ENCODE results near the gene FMNL2. TPM values are rescaled to one million over a fixed set of nuclear protein-coding genes. Genes with fewer than 3 reads are reported as not detected.
"Not testable (repeated sequence)": the region's sequence is repeated elsewhere in the genome, so short reads cannot be mapped to it uniquely, and the experiment has no call there.

The FMNL2 gene
- total RNA-seq, 1 donor from 2014 or later = 15.7 TPM

DNA sequence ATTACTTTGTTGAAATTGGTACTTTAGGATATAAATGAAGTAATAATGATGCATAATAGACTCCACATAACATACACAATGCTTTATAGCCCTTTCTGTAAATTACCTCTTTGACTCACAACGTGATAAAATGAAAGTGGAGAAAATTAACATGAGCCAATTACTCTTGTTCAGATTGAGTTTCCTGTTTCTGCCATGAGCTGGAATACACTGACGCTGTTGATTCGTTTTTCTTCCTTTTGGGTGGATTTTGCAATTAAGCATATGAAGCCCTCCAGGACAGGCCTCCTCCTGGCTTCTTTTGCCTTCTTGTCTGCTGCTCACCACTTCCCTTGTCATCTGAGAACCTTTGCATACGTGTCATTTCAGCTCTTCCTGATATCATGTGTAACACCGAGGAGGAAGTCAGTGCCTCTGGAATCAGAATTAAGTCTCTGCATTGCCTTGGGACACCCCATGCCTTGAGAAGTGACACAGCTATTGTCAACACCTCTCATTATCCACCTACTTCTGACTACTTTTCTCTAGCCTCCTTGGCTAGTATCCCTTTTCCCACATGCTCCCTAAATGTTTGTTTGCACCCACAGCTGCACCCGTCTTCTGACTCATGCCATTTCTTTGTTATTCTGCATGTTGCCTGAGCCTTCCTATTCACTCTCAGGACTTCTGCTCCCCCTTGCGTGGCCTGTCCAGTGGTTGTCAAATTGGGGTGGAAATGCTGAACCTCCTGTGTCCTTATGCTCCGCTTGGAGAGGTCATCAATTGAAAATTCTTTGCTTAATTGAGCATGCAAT is 134.1 kb downstream of the FMNL2 start:
- Histone ChIP-seq H3K4me3 (ENCODE audit: low read length in 3 of 3) (peak overlapping the region; percentile 35 to 50 (median 41)), H3K9ac (ENCODE audit: low read depth in 1 of 3, low read length in 3 of 3) (peak overlapping the region; percentile 10 to 62 (median 37)), H3K9me3 (ENCODE audit: control insufficient read depth in 3 of 3, low read length in 3 of 3) (no peaks in the 10 kb centered on the region), H3K27me3 (ENCODE audit: control insufficient read depth in 3 of 3, insufficient read depth in 3 of 3, low read length in 3 of 3) (no peaks in the 10 kb centered on the region), H3K27ac (ENCODE audit: low read depth, low read length) (peak overlapping the region; percentile 81), H3K36me3 (ENCODE audit: control insufficient read depth in 3 of 3, insufficient read depth in 3 of 3, low read length in 3 of 3) (no peaks in the 10 kb centered on the region), H3K4me1 (ENCODE audit: control insufficient read depth in 3 of 3, insufficient read depth in 3 of 3, low read length in 3 of 3) (peaks cover 54 to 77% (median 69%) of the 10 kb centered on the region in 3 donors)

DNA sequence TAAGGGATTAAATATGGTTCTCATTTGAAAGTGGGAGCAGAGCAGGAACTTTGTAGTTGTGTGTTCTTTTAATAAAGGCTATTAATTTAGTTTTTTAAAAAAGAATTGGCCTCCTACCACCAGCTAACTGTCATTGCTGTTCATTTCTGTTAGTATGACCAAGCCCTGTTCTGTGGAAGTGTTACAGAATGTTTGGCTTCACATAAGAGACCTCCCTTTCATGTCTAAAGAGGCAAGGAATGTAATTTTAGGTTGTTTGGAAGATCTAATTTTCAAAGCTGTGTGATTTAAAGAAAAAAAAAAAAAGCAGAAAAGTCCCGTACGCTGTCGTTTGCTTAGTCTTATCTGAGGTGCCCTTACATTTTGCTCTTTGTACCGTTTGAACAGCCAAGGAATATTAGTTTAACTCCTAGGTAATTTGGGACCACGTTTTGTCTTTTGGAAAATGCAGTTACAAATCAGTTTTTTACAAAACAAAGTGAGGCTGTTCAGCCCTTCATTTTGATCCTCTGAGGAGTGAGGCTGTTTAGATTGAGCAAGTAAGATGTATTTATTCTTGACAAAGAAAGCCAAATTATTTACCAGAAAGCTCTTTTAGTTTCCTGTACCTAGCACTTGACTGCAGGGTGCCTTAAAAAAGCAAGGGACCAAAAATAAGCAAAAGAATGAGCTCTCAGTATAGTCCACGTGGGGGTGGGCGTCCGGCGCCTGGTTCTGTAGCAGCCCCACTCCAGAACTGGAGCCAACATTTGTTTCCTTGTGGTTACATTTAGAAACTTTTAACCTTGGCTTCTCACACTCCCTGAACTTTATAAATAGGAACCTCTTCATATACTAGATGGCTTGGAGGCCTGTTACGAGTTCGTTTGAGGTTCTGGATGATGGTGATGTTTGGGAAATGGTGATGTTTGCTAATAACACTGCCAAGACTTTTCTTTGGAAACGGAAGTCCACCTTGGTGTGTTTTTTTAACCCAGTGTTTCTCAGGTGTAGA is 136.2 kb downstream of the FMNL2 start:
- H3K27ac ChIP-seq (ENCODE audit: low read depth, low read length) = peak overlapping the region; percentile 70
- H3K9me3 ChIP-seq (ENCODE audit: control insufficient read depth in 3 of 3, low read length in 3 of 3) = no peaks in the 10 kb centered on the region
- H3K36me3 ChIP-seq (ENCODE audit: control insufficient read depth in 3 of 3, insufficient read depth in 3 of 3, low read length in 3 of 3) = no peaks in the 10 kb centered on the region
- peak overlapping the region in 2 of 3 donors; percentile 42 to 50 for H3K9ac ChIP-seq (ENCODE audit: low read depth in 1 of 3, low read length in 3 of 3)
- H3K4me3 ChIP-seq (ENCODE audit: low read length in 3 of 3) = no peak overlapping the region
- peaks cover 35 to 62% (median 49%) of the 10 kb centered on the region in 3 donors for H3K4me1 ChIP-seq (ENCODE audit: control insufficient read depth in 3 of 3, insufficient read depth in 3 of 3, low read length in 3 of 3)
- H3K27me3 ChIP-seq (ENCODE audit: control insufficient read depth in 3 of 3, insufficient read depth in 3 of 3, low read length in 3 of 3) = no peaks in the 10 kb centered on the region

DNA sequence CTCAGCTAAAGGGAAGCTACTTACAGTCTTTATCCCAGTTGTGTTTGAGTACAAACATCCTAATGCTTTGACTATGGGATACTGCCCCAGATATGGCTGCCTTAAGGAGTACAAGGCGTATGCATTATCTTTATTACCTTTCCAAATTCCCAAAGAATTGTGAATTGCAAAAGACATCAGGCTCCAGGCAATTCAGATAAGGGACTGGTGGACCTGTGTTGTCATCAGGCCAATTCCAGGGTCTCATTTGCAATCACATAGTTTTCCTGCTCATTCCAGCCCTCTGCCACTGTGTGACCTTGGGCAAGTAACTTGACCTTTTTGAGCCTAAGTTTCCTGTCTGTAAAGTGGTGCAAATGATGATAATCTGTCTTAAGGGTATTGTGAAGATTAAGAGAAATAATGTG is 137.5 kb downstream of the FMNL2 start:
- no peak overlapping the region for H3K4me3 ChIP-seq (ENCODE audit: low read length in 3 of 3)
- no peaks in the 10 kb centered on the region for H3K36me3 ChIP-seq (ENCODE audit: control insufficient read depth in 3 of 3, insufficient read depth in 3 of 3, low read length in 3 of 3)
- no peaks in the 10 kb centered on the region for H3K9me3 ChIP-seq (ENCODE audit: control insufficient read depth in 3 of 3, low read length in 3 of 3)
- no peak overlapping the region for H3K9ac ChIP-seq (ENCODE audit: low read depth in 1 of 3, low read length in 3 of 3)
- peak overlapping the region; percentile 70 for H3K27ac ChIP-seq (ENCODE audit: low read depth, low read length)
- H3K27me3 ChIP-seq (ENCODE audit: control insufficient read depth in 3 of 3, insufficient read depth in 3 of 3, low read length in 3 of 3) = no peaks in the 10 kb centered on the region
- H3K4me1 ChIP-seq (ENCODE audit: control insufficient read depth in 3 of 3, insufficient read depth in 3 of 3, low read length in 3 of 3) = peaks cover 26 to 49% (median 37%) of the 10 kb centered on the region in 3 donors

DNA sequence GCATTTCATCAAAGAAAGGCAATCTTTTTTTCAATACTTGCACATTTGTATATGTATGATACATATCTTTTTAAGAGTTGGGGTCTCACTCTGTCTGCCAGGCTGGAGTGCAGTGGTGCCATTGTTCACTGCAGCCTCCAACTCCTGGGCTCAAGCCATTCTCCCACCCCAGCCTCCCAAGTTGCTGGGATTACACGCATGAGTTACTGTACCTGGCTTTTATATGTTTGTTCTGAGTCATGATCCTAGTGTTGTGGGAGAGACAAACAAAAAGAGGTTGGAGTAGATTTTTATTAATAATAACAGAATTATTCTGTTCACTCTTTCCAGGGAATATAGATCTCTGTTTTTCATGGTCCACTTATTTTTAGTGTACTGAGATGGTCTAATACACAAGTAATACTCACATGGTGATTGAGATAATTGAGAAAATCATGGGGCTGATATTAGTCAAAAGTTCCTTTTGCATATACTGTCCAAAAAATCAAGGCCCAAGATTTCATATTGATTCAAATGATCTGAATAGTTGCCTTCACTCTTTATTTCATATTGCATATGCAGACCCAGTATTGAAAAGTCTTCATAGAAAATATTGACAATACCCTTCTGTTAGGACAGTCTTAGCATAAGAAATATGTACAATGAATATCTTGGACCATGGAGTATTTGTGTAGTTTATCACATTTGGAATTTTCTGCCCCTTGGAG is 138.3 kb downstream of the FMNL2 start:
- no peaks in the 10 kb centered on the region for H3K36me3 ChIP-seq (ENCODE audit: control insufficient read depth in 3 of 3, insufficient read depth in 3 of 3, low read length in 3 of 3)
- H3K4me3 ChIP-seq (ENCODE audit: low read length in 3 of 3) = no peak overlapping the region
- H3K9ac ChIP-seq (ENCODE audit: low read depth in 1 of 3, low read length in 3 of 3) = no peak overlapping the region
- H3K4me1 ChIP-seq (ENCODE audit: control insufficient read depth in 3 of 3, insufficient read depth in 3 of 3, low read length in 3 of 3) = peaks cover 19 to 41% (median 32%) of the 10 kb centered on the region in 3 donors
- no peaks in the 10 kb centered on the region for H3K27me3 ChIP-seq (ENCODE audit: control insufficient read depth in 3 of 3, insufficient read depth in 3 of 3, low read length in 3 of 3)
- H3K9me3 ChIP-seq (ENCODE audit: control insufficient read depth in 3 of 3, low read length in 3 of 3) = no peaks in the 10 kb centered on the region
- no peak overlapping the region for H3K27ac ChIP-seq (ENCODE audit: low read depth, low read length)

DNA sequence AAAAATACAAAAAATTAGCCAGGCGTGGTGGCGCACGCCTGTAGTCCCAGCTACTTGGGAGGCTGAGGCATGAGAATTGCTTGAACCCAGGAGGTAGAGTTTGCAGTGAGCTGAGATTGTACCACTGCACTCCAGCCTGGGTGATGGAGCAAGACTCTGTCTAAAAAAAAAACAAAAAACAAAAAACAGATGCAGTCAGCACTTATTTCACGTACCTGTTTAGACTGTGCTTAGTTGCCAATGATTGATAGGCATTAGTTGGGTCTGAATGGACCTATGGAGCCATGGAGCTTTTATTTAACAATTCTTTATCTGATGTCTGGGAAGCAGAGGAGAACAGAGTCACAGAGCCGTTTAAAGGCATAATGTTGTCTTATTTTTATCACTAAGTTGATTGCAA is 139.5 kb downstream of the FMNL2 start:
- peaks cover 12 to 31% (median 22%) of the 10 kb centered on the region in 3 donors for H3K4me1 ChIP-seq (ENCODE audit: control insufficient read depth in 3 of 3, insufficient read depth in 3 of 3, low read length in 3 of 3)
- not testable (repeated sequence) for H3K36me3 ChIP-seq (ENCODE audit: control insufficient read depth in 3 of 3, insufficient read depth in 3 of 3, low read length in 3 of 3); H3K9me3 ChIP-seq (ENCODE audit: control insufficient read depth in 3 of 3, low read length in 3 of 3); H3K9ac ChIP-seq (ENCODE audit: low read depth in 1 of 3, low read length in 3 of 3); H3K27ac ChIP-seq (ENCODE audit: low read depth, low read length); H3K4me3 ChIP-seq (ENCODE audit: low read length in 3 of 3); H3K27me3 ChIP-seq (ENCODE audit: control insufficient read depth in 3 of 3, insufficient read depth in 3 of 3, low read length in 3 of 3)

DNA sequence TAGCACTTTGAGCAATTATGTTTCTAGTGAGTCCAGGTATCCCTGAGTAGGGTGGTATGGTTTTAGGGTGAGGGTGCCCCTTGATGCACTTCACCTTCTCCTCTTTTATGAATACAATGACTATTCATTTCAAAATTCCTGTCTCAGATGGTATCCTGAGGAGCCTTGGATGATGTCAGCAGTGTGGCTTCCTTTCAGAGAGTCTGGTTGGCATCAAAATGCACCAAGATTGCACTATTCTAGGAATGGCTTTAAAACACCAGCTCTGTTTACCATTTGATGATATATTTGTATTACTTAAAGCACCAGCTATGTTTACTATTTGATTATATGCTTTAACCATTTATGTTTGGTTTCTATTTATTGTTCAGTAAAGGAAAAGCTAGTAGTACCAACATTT is 141.0 kb downstream of the FMNL2 start:
- Histone ChIP-seq H3K36me3 (ENCODE audit: control insufficient read depth in 3 of 3, insufficient read depth in 3 of 3, low read length in 3 of 3) (no peaks in the 10 kb centered on the region), H3K9me3 (ENCODE audit: control insufficient read depth in 3 of 3, low read length in 3 of 3) (no peaks in the 10 kb centered on the region), H3K27ac (ENCODE audit: low read depth, low read length) (no peak overlapping the region), H3K9ac (ENCODE audit: low read depth in 1 of 3, low read length in 3 of 3) (no peak overlapping the region), H3K27me3 (ENCODE audit: control insufficient read depth in 3 of 3, insufficient read depth in 3 of 3, low read length in 3 of 3) (no peaks in the 10 kb centered on the region), H3K4me3 (ENCODE audit: low read length in 3 of 3) (no peak overlapping the region), H3K4me1 (ENCODE audit: control insufficient read depth in 3 of 3, insufficient read depth in 3 of 3, low read length in 3 of 3) (peaks cover 12 to 28% (median 20%) of the 10 kb centered on the region in 3 donors)

DNA sequence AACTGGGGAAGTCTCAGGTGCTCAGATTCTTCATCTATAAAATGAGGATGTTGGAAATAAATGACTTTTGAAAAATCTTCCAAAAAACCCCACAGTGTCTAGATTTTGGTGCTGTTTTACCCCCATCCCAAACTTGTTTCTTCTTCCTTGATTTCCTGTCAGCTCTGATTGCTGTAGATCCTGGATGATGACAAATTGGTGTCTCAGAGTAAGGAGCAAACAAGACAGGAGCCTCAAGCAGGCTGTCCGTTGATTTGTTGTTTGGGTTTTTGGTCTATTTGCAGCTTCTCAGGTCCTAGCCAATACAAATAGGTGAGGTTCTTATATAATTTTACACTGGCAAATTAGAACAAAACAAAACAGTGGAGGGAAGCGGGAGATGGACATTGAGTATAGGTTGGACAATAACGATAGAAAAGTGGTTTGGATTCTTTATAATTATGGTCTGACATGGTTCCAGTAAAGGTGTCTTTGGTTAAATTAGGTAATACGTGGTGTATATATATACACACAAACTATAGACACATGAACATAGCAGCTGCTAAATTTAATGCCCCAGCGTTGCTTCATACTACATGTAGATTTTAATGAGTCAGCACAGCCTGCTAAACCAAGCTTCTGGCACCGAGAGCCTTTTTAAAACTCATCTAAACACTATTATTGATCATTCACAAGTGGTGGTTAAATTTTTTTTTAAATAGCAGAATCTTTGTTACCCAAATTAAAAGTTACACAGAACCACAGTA is 142.5 kb downstream of the FMNL2 start:
- Histone ChIP-seq H3K9ac (ENCODE audit: low read depth in 1 of 3, low read length in 3 of 3) (no peak overlapping the region), H3K4me1 (ENCODE audit: control insufficient read depth in 3 of 3, insufficient read depth in 3 of 3, low read length in 3 of 3) (peaks cover 7 to 21% (median 12%) of the 10 kb centered on the region in 3 donors), H3K27ac (ENCODE audit: low read depth, low read length) (no peak overlapping the region), H3K36me3 (ENCODE audit: control insufficient read depth in 3 of 3, insufficient read depth in 3 of 3, low read length in 3 of 3) (no peaks in the 10 kb centered on the region), H3K27me3 (ENCODE audit: control insufficient read depth in 3 of 3, insufficient read depth in 3 of 3, low read length in 3 of 3) (no peaks in the 10 kb centered on the region), H3K4me3 (ENCODE audit: low read length in 3 of 3) (no peak overlapping the region), H3K9me3 (ENCODE audit: control insufficient read depth in 3 of 3, low read length in 3 of 3) (no peaks in the 10 kb centered on the region)

DNA sequence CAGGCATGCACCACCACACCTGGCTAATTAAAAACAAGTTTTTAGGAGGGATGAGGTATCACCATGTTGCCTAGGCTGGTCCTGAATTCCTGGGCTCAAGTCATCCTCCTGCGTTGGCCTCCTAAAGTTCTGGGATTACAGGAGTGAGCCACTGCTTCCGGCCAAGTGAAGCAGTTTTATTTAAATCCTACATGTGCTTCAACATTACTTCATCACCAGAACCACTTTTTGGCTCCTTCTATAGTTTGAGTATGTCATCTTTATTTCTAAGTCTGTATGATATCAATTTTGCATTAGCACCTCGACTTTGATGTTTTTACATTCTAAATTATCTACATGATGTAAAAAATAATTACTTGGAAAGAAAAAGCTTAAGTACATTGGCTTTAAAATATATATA is 144.3 kb downstream of the FMNL2 start:
- H3K4me3 ChIP-seq (ENCODE audit: low read length in 3 of 3) = no peak overlapping the region
- H3K4me1 ChIP-seq (ENCODE audit: control insufficient read depth in 3 of 3, insufficient read depth in 3 of 3, low read length in 3 of 3) = peaks cover 10 to 24% (median 13%) of the 10 kb centered on the region in 3 donors
- H3K27me3 ChIP-seq (ENCODE audit: control insufficient read depth in 3 of 3, insufficient read depth in 3 of 3, low read length in 3 of 3) = no peaks in the 10 kb centered on the region
- H3K9ac ChIP-seq (ENCODE audit: low read depth in 1 of 3, low read length in 3 of 3) = no peak overlapping the region
- H3K36me3 ChIP-seq (ENCODE audit: control insufficient read depth in 3 of 3, insufficient read depth in 3 of 3, low read length in 3 of 3) = no peaks in the 10 kb centered on the region
- H3K27ac ChIP-seq (ENCODE audit: low read depth, low read length) = no peak overlapping the region
- no peaks in the 10 kb centered on the region for H3K9me3 ChIP-seq (ENCODE audit: control insufficient read depth in 3 of 3, low read length in 3 of 3)

DNA sequence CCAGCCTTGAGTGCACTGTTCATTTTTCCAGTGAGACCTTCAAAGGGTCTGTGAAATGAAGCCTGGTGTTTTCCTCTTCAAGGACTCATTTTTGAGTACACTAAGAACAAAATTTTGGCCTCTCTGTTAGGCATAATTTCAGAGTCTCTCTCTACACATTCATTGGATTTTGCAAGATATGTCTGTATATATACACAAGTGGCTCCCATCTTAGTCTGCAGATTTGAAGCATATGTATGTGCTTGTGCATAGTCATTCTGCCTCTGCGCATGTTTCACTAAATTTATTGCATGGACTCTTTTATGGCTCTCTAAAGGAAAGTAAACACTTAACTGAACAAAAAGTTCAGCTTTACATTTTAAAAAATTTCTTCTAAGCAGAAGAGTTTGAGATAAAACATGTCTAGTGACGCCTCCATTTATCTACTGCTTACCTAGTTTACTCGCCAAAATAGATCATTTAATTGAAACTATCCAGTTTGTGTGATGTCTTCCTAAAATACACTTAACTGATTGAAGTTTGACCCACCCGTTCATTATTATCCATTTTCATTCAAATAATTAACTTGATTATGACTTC is 145.9 kb downstream of the FMNL2 start:
- H3K9me3 ChIP-seq (ENCODE audit: control insufficient read depth in 3 of 3, low read length in 3 of 3) = no peaks in the 10 kb centered on the region
- no peak overlapping the region for H3K9ac ChIP-seq (ENCODE audit: low read depth in 1 of 3, low read length in 3 of 3)
- peaks cover 10 to 22% (median 13%) of the 10 kb centered on the region in 3 donors for H3K4me1 ChIP-seq (ENCODE audit: control insufficient read depth in 3 of 3, insufficient read depth in 3 of 3, low read length in 3 of 3)
- no peak overlapping the region for H3K27ac ChIP-seq (ENCODE audit: low read depth, low read length)
- H3K4me3 ChIP-seq (ENCODE audit: low read length in 3 of 3) = no peak overlapping the region
- H3K27me3 ChIP-seq (ENCODE audit: control insufficient read depth in 3 of 3, insufficient read depth in 3 of 3, low read length in 3 of 3) = no peaks in the 10 kb centered on the region
- H3K36me3 ChIP-seq (ENCODE audit: control insufficient read depth in 3 of 3, insufficient read depth in 3 of 3, low read length in 3 of 3) = no peaks in the 10 kb centered on the region

All from skeletal muscle tissue (tissue), 4 donors.